Neural progenitor cell (in vitro differentiated cells): ENCODE results near the gene PPP2R5C. TPM values are rescaled to one million over a fixed set of nuclear protein-coding genes. Genes with fewer than 3 reads are reported as not detected.
A peak's percentile ranks its signal among the peaks of the same experiment; 100 is the strongest.

Experiments used
- DNase-seq: peaks from one replicate; pipeline ENCODE4 v3.0.0-alpha.2; 2016; ENCODE audit warnings: low spot score
- H2AFZ ChIP-seq: fragments of 200-600 bp; sonication (generic); replicated peaks from 2 replicates; pipeline ENCODE4 v1.6.1; 2016; ENCODE audit warnings: antibody characterized with exemption
- H3F3A ChIP-seq: fragments of 200-600 bp; sonication (generic); 2 replicates; pipeline ENCODE4 v1.6.1; 2016; ENCODE audit warnings: antibody characterized with exemption, low read depth
- H3K27ac ChIP-seq: fragments of 200-600 bp; sonication (generic); 2 replicates; pipeline ENCODE4 v1.5.1; 2016; ENCODE audit warnings: mild to moderate bottlenecking
- H3K27me3 ChIP-seq: fragments of 200-600 bp; sonication (generic); 2 replicates; pipeline ENCODE4 v1.6.1; 2016; ENCODE audit warnings: mild to moderate bottlenecking, moderate library complexity
- H3K36me3 ChIP-seq: fragments of 200-600 bp; sonication (generic); 2 replicates; pipeline ENCODE4 v1.5.1; 2016
- H3K4me1 ChIP-seq: fragments of 200-600 bp; sonication (generic); 2 replicates; pipeline ENCODE4 v1.6.1; 2016; ENCODE audit warnings: mixed run types
- H3K4me2 ChIP-seq: fragments of 200-600 bp; sonication (generic); 2 replicates; pipeline ENCODE4 v1.6.1; 2016
- H3K4me3 ChIP-seq: fragments of 200-600 bp; sonication (generic); 2 replicates; pipeline ENCODE4 v1.5.1; 2016
- H3K79me2 ChIP-seq: fragments of 200-600 bp; sonication (generic); 2 replicates; pipeline ENCODE4 v1.6.1; 2016; ENCODE audit warnings: low read depth
- H3K9ac ChIP-seq: fragments of 200-600 bp; sonication (generic); 2 replicates; pipeline ENCODE4 v1.6.1; 2016
- H3K9me3 ChIP-seq: fragments of 200-600 bp; sonication (generic); 2 replicates; pipeline ENCODE4 v1.5.1; 2016; ENCODE audit warnings: low read depth
- H4K20me1 ChIP-seq: fragments of 200-600 bp; sonication (generic); 2 replicates; pipeline ENCODE4 v1.6.1; 2016; ENCODE audit warnings: low read depth
- H3K27ac Mint-ChIP-seq: 3 replicates; pipeline ENCODE4 v1.8.0; 2021; ENCODE audit warnings: mixed read lengths
- H3K27me3 Mint-ChIP-seq: 2 replicates; pipeline ENCODE4 v1.8.0; 2022; ENCODE audit warnings: low read depth, mild to moderate bottlenecking, inconsistent platforms, moderate library complexity, mixed read lengths; ENCODE audit not compliant: insufficient read depth
- H3K36me3 Mint-ChIP-seq: 3 replicates; pipeline ENCODE4 v1.8.0; 2021; ENCODE audit warnings: mixed read lengths
- H3K4me1 Mint-ChIP-seq: 3 replicates; pipeline ENCODE4 v1.8.0; 2021; ENCODE audit warnings: mixed read lengths
- H3K4me3 Mint-ChIP-seq: 3 replicates; pipeline ENCODE4 v1.8.0; 2021; ENCODE audit warnings: mild to moderate bottlenecking, moderate library complexity, mixed read lengths
- H3K9me3 Mint-ChIP-seq: 3 replicates; pipeline ENCODE4 v1.8.0; 2020; ENCODE audit warnings: mixed read lengths
- CTCF ChIP-seq: fragments of 200-600 bp; sonication (generic); IDR thresholded peaks from 2 replicates; pipeline ENCODE4 v1.5.1; 2017; ENCODE audit warnings: antibody characterized with exemption, mild to moderate bottlenecking
- EZH2 ChIP-seq: fragments of 200-600 bp; sonication (generic); IDR thresholded peaks from 2 replicates; pipeline ENCODE4 v1.6.1; 2017; ENCODE audit warnings: antibody characterized with exemption, mild to moderate bottlenecking, moderate library complexity
- EZH2phosphoT487 ChIP-seq: fragments of 200-600 bp; sonication (generic); IDR thresholded peaks from 2 replicates; pipeline ENCODE4 v1.6.1; 2017; ENCODE audit warnings: antibody characterized with exemption
- total RNA-seq: library from RNA; depleted of rRNA; stranded (reverse); fragments of >200 nt; gene quantifications from 2 replicates; pipeline ENCODE4 v1.2.3, GENCODE V29; 2015; ENCODE audit warnings: low replicate concordance

The PPP2R5C gene
- total RNA-seq, 1 donor from 2014 or later: 183 TPM

GRCh38 chr14:101775826-101776225 is 14.3 kb downstream of the PPP2R5C start:
- no peak overlapping the region for H3K9ac ChIP-seq
- no peak overlapping the region for H3K4me2 ChIP-seq
- H3K27ac Mint-ChIP-seq: no peak overlapping the region
- H3K36me3 Mint-ChIP-seq: peaks cover 3% of the 10 kb centered on the region
- no peaks in the 10 kb centered on the region for H3K9me3 ChIP-seq
- H3K4me3 Mint-ChIP-seq: no peak overlapping the region
- no peak for DNase-seq
- peaks cover 11% of the 10 kb centered on the region for H3K4me1 Mint-ChIP-seq
- H3K4me3 ChIP-seq: no peak overlapping the region
- H3K36me3 ChIP-seq: no peaks in the 10 kb centered on the region
- peaks cover 3% of the 10 kb centered on the region for H3K4me1 ChIP-seq
- H3K27me3 ChIP-seq: peaks cover 26% of the 10 kb centered on the region
- H3K27ac ChIP-seq: no peak overlapping the region
- H4K20me1 ChIP-seq: peaks cover 20% of the 10 kb centered on the region
- no peaks in the 10 kb centered on the region for H3K79me2 ChIP-seq
- no peaks in the 10 kb centered on the region for H3F3A ChIP-seq
- H3K9me3 Mint-ChIP-seq: peaks cover 2% of the 10 kb centered on the region
- TF ChIP-seq CTCF: no peak
- TF ChIP-seq EZH2phosphoT487: no peak
- TF ChIP-seq EZH2: no peak
- no peak overlapping the region for H2AFZ ChIP-seq
- H3K27me3 Mint-ChIP-seq: peaks cover 18% of the 10 kb centered on the region

- no peak for TF ChIP-seq EZH2phosphoT487
- no peak for TF ChIP-seq EZH2
- TF ChIP-seq CTCF: no peak
- Mint-ChIP-seq H3K36me3 (peaks cover 3% of the 10 kb centered on the region), H3K9me3 (peaks cover 2% of the 10 kb centered on the region), H3K4me3 (peak overlapping the region; percentile 62), H3K27me3 (peaks cover 18% of the 10 kb centered on the region), H3K4me1 (peaks cover 8% of the 10 kb centered on the region), H3K27ac (peak overlapping the region; percentile 27)
- H3F3A ChIP-seq: no peaks in the 10 kb centered on the region
- no peak for DNase-seq
- H3K36me3 ChIP-seq: no peaks in the 10 kb centered on the region
- no peak overlapping the region for H3K27ac ChIP-seq
- no peak overlapping the region for H3K4me2 ChIP-seq
- no peak overlapping the region for H3K9ac ChIP-seq
- H4K20me1 ChIP-seq: peaks cover 25% of the 10 kb centered on the region
- no peaks in the 10 kb centered on the region for H3K79me2 ChIP-seq
- peaks cover 32% of the 10 kb centered on the region for H3K27me3 ChIP-seq
- peaks cover 8% of the 10 kb centered on the region for H3K4me1 ChIP-seq
- H3K4me3 ChIP-seq: no peak overlapping the region
- no peak overlapping the region for H2AFZ ChIP-seq
- no peaks in the 10 kb centered on the region for H3K9me3 ChIP-seq
Measured at GRCh38 chr14:101776344-101776743, 14.8 kb downstream of the PPP2R5C start.

- H3K4me2 ChIP-seq: peak overlapping the region; percentile 87
- peaks cover 29% of the 10 kb centered on the region for H4K20me1 ChIP-seq
- H3K27me3 Mint-ChIP-seq: peaks cover 25% of the 10 kb centered on the region
- no peak overlapping the region for H3K27ac Mint-ChIP-seq
- H3K4me3 ChIP-seq: peak overlapping the region; percentile 71
- H3K4me3 Mint-ChIP-seq: peak overlapping the region; percentile 60
- H3K27me3 ChIP-seq: peaks cover 37% of the 10 kb centered on the region
- H3K79me2 ChIP-seq: no peaks in the 10 kb centered on the region
- no peaks in the 10 kb centered on the region for H3F3A ChIP-seq
- peaks cover 3% of the 10 kb centered on the region for H3K36me3 Mint-ChIP-seq
- no peak overlapping the region for H3K27ac ChIP-seq
- H3K9ac ChIP-seq: no peak overlapping the region
- DNase-seq: no peak
- H3K4me1 ChIP-seq: peaks cover 11% of the 10 kb centered on the region
- peaks cover 5% of the 10 kb centered on the region for H3K9me3 Mint-ChIP-seq
- H3K9me3 ChIP-seq: no peaks in the 10 kb centered on the region
- H3K4me1 Mint-ChIP-seq: peaks cover 5% of the 10 kb centered on the region
- TF ChIP-seq EZH2 (no peak), CTCF (no peak), EZH2phosphoT487 (no peak)
- no peaks in the 10 kb centered on the region for H3K36me3 ChIP-seq
- no peak overlapping the region for H2AFZ ChIP-seq
Measured at GRCh38 chr14:101780390-101780789, 18.9 kb downstream of the PPP2R5C start.
